Epithelial cell of prostate (primary cell): ENCODE measurements around the gene ZNF684.
"Not testable (repeated sequence)": the region's sequence is repeated elsewhere in the genome, so short reads cannot be mapped to it uniquely, and the experiment has no call there.

Experiments used
- DNase-seq: peaks from one replicate; pipeline ENCODE4 v3.0.0-alpha.2; 2011; ENCODE audit warnings: low read depth, low spot score
- H3K27ac ChIP-seq: fragments of 450-650 bp; 2 replicates; pipeline ENCODE4 v1.5.1; 2017; ENCODE audit warnings: mild to moderate bottlenecking

Gene ZNF684

GRCh38 chr1:40531381-40532061, at the start of gene ZNF684:
Gene ZNF684 (plus strand): TSS chr1:40531637. CDS start chr1:40533167, 1,530 bp downstream.
- peak within 1 kb of the TSS; percentile 83 for H3K27ac ChIP-seq
- peak; percentile 84 for DNase-seq

GRCh38 chr1:40495315-40495903, 36.0 kb upstream of the ZNF684 start:
- H3K27ac ChIP-seq = no peak overlapping the region
- DNase-seq = no peak

- not testable (repeated sequence) for DNase-seq
Measured at GRCh38 chr1:40502651-40503050, 28.8 kb upstream of the ZNF684 start.

GRCh38 chr1:40507973-40508372, 23.5 kb upstream of the ZNF684 start:
- H3K27ac ChIP-seq = peak overlapping the region; percentile 2
- no peak for DNase-seq

More at GRCh38 chr1:40502651-40503050, 28.8 kb upstream of the ZNF684 start:
- H3K27ac ChIP-seq = not testable (repeated sequence)

GRCh38 chr1:40508375-40509341, 22.8 kb upstream of the ZNF684 start, which contains the start of gene EXO5:
Gene EXO5 (plus strand): TSS chr1:40508767. CDS start chr1:40514545, 5,778 bp downstream.
- no peak for DNase-seq
- peak within 1 kb of the TSS; percentile 2 for H3K27ac ChIP-seq

- DNase-seq = no peak
- H3K27ac ChIP-seq = no peak overlapping the region
Measured at GRCh38 chr1:40519517-40519916, 11.9 kb upstream of the ZNF684 start.

- peak overlapping the region; percentile 83 for H3K27ac ChIP-seq
- DNase-seq = no peak
Measured at GRCh38 chr1:40530735-40531380, 579 bp upstream of the ZNF684 start.

- peak overlapping the region; percentile 83 for H3K27ac ChIP-seq
- DNase-seq = no peak
Measured at GRCh38 chr1:40532062-40532389, 589 bp downstream of the ZNF684 start.

- no peak for DNase-seq
- H3K27ac ChIP-seq = no peak overlapping the region
Measured at GRCh38 chr1:40532844-40533424, 1.5 kb downstream of the ZNF684 start.

- H3K27ac ChIP-seq = no peak overlapping the region
- no peak for DNase-seq
Measured at GRCh38 chr1:40534589-40534988, 3.2 kb downstream of the ZNF684 start.

GRCh38 chr1:40535732-40536131, 4.3 kb downstream of the ZNF684 start:
- no peak for DNase-seq
- H3K27ac ChIP-seq = no peak overlapping the region

- DNase-seq = no peak
Measured at GRCh38 chr1:40539338-40539737, 7.9 kb downstream of the ZNF684 start.

GRCh38 chr1:40546957-40547356, 15.5 kb downstream of the ZNF684 start:
- DNase-seq = no peak
- no peak overlapping the region for H3K27ac ChIP-seq

More at GRCh38 chr1:40539338-40539737, 7.9 kb downstream of the ZNF684 start:
- no peak overlapping the region for H3K27ac ChIP-seq

- DNase-seq = no peak
- H3K27ac ChIP-seq = no peak overlapping the region
Measured at GRCh38 chr1:40553017-40553416, 21.6 kb downstream of the ZNF684 start.

GRCh38 chr1:40554807-40555206, 23.4 kb downstream of the ZNF684 start:
- not testable (repeated sequence) for DNase-seq

GRCh38 chr1:40556121-40556520, 24.7 kb downstream of the ZNF684 start:
- H3K27ac ChIP-seq = no peak overlapping the region
- DNase-seq = no peak

More at GRCh38 chr1:40554807-40555206, 23.4 kb downstream of the ZNF684 start:
- H3K27ac ChIP-seq = not testable (repeated sequence)

GRCh38 chr1:40558241-40558640, 26.8 kb downstream of the ZNF684 start:
- not testable (repeated sequence) for H3K27ac ChIP-seq, DNase-seq

- no peak for DNase-seq
- H3K27ac ChIP-seq = no peak overlapping the region
Measured at GRCh38 chr1:40562185-40562584, 30.7 kb downstream of the ZNF684 start.

GRCh38 chr1:40563266-40563665, 31.8 kb downstream of the ZNF684 start:
- DNase-seq = no peak
- H3K27ac ChIP-seq = no peak overlapping the region

- no peak for DNase-seq
- H3K27ac ChIP-seq = no peak overlapping the region
Measured at GRCh38 chr1:40564506-40564905, 33.1 kb downstream of the ZNF684 start.
